Stimulated activated CD8-positive, alpha-beta memory T cell treated with anti-CD3 and anti-CD28 coated beads, Interleukin-7, amount 100 ng/mL, for 24 hours (primary cell): ENCODE measurements around the gene FHIT.

Experiments
- DNase-seq: peaks from one replicate; pipeline ENCODE4 v3.0.0-alpha.2; 2020; ENCODE audit warnings: low read depth

Gene FHIT

GRCh38 chr3:60325610-60326170 lies 925.6 kb downstream of the FHIT start:
- no peak for DNase-seq

GRCh38 chr3:60323651-60324050 lies 927.6 kb downstream of the FHIT start:
- DNase-seq = no peak

- DNase-seq = no peak
These were observed 928.1 kb downstream of the FHIT start for GRCh38 chr3:60323180-60323579.

GRCh38 chr3:60322298-60322856 lies 928.9 kb downstream of the FHIT start:
- no peak for DNase-seq

GRCh38 chr3:60319179-60319858 lies 931.9 kb downstream of the FHIT start:
- DNase-seq = no peak

GRCh38 chr3:60316121-60316797 lies 935.0 kb downstream of the FHIT start:
- no peak for DNase-seq

- DNase-seq = no peak
These were observed 937.2 kb downstream of the FHIT start for GRCh38 chr3:60313951-60314461.

GRCh38 chr3:60313231-60313798 lies 937.9 kb downstream of the FHIT start:
- DNase-seq = no peak

- no peak for DNase-seq
These were observed 941.5 kb downstream of the FHIT start for GRCh38 chr3:60309539-60310268.

- no peak for DNase-seq
These were observed 942.4 kb downstream of the FHIT start for GRCh38 chr3:60308808-60309207.

- no peak for DNase-seq
These were observed 943.6 kb downstream of the FHIT start for GRCh38 chr3:60307562-60308199.

GRCh38 chr3:60304112-60304511 lies 947.1 kb downstream of the FHIT start:
- no peak for DNase-seq

GRCh38 chr3:60303160-60303559 lies 948.1 kb downstream of the FHIT start:
- DNase-seq = no peak

GRCh38 chr3:60301142-60301541 lies 950.1 kb downstream of the FHIT start:
- no peak for DNase-seq

GRCh38 chr3:60298141-60298540 lies 953.1 kb downstream of the FHIT start:
- no peak for DNase-seq

- no peak for DNase-seq
These were observed 957.1 kb downstream of the FHIT start for GRCh38 chr3:60294181-60294580.

- DNase-seq = no peak
These were observed 960.1 kb downstream of the FHIT start for GRCh38 chr3:60291115-60291514.

- DNase-seq = no peak
These were observed 961.1 kb downstream of the FHIT start for GRCh38 chr3:60290122-60290492.

GRCh38 chr3:60289341-60290121 lies 961.7 kb downstream of the FHIT start:
- DNase-seq = no peak

GRCh38 chr3:60282866-60283265 lies 968.4 kb downstream of the FHIT start:
- DNase-seq = no peak

GRCh38 chr3:60281970-60282369 lies 969.3 kb downstream of the FHIT start:
- no peak for DNase-seq
